ENCODE results near the gene EXOC6B. TPM values are rescaled to one million over a fixed set of nuclear protein-coding genes. Genes with fewer than 3 reads are reported as not detected.

EXOC6B gene
- total and polyA plus RNA-seq, 2 of the 8 experiments (the other 6 are each of a cell fraction or from before 2014, with no cell fraction given), result 13.5 to 33.0 TPM

DNA sequence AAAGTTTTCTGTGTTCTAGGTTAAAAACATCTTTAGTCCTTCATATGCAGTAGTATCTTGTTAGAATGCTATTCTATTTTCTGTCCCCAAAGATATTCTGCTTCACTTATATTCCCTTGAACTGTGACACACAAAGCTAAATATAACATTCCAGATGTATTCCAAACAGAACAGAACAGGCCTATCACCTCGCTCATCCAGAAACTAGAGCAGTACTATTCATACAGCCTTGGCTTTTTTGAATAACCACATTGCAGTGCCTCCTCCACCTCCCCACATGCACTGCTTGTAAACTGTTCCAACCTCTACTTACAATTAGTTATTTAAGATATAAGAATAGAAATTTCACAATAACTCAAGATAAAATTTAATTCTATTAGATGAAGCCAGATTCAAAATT lies 196.8 kb downstream of the EXOC6B start:
- no peaks in the 10 kb centered on the region for H3K36me3 ChIP-seq (ENCODE audit: control insufficient read depth in 2 of 4, insufficient read depth in 4 of 4, low read length in 3 of 4)
- no peak overlapping the region for H2BK20ac ChIP-seq (ENCODE audit: low read length)
- H4K91ac ChIP-seq (replicated peaks; ENCODE audit: insufficient read length, low read length), result no peak overlapping the region
- H3K79me1 ChIP-seq (ENCODE audit: low read depth, low read length), result no peaks in the 10 kb centered on the region
- no peaks in the 10 kb centered on the region for H3K9me3 ChIP-seq (ENCODE audit: insufficient read depth in 2 of 2, low read depth in 1 of 2, low read length in 1 of 2)
- H2BK12ac ChIP-seq (ENCODE audit: low read depth, low read length), result no peak overlapping the region
- no peak overlapping the region for H3K4me2 ChIP-seq (ENCODE audit: insufficient read depth in 1 of 2, low read depth in 2 of 2, low read length in 2 of 2)
- no peak overlapping the region for H3K4me3 ChIP-seq (ENCODE audit: extremely low read depth in 1 of 4, insufficient read depth in 2 of 4, low read depth in 3 of 4, low read length in 4 of 4)
- no peak overlapping the region for H3K23ac ChIP-seq (ENCODE audit: insufficient read length)
- H3K18ac ChIP-seq (ENCODE audit: extremely low read depth, low read length), result no peak overlapping the region
- no peak overlapping the region for H3K4ac ChIP-seq (replicated peaks; ENCODE audit: insufficient read length, low read depth, low read length)
- no peaks in the 10 kb centered on the region; a peak in 1 of 4 replicates for H3K79me2 ChIP-seq (ENCODE audit: control insufficient read depth in 1 of 2, insufficient read depth in 2 of 2, low read length in 2 of 2)
- no peaks in the 10 kb centered on the region for H4K20me1 ChIP-seq (replicated peaks in 1 of 2; ENCODE audit: control insufficient read depth in 1 of 2, insufficient read depth in 2 of 2, low read length in 2 of 2)
- no peak overlapping the region for H4K8ac ChIP-seq (ENCODE audit: extremely low read depth, insufficient read depth, low read length)
- H3K23me2 ChIP-seq (ENCODE audit: low read depth, low read length), result no peaks in the 10 kb centered on the region
- H2AK5ac ChIP-seq (ENCODE audit: low read depth, low read length), result no peak overlapping the region
- DNase-seq (ENCODE audit: low read depth in 1 of 2, low spot score in 2 of 2) (no peak), FAIRE-seq (no peak)
- H2BK120ac ChIP-seq (replicated peaks; ENCODE audit: low read depth, low read length), result no peak overlapping the region
- H2BK15ac ChIP-seq (ENCODE audit: low read length), result no peak overlapping the region
- no peak overlapping the region for H3K14ac ChIP-seq (ENCODE audit: insufficient read length)
- no peak overlapping the region for H2BK5ac ChIP-seq (ENCODE audit: low read depth, low read length)
- WGBS, 2 experiments (ENCODE audit: extremely low coverage in 1 of 2, insufficient coverage in 1 of 2, insufficient read length in 1 of 2, insufficient replicate concordance in 2 of 2, low coverage in 1 of 2, low lambda C conversion rate in 2 of 2, missing lambda C conversion rate in 1 of 2), result 83% methylated on average over 1 of the region's 1 CpG; no CpG with 5 or more reads in 1 of the 2 experiments
- no peak overlapping the region for H3K27ac ChIP-seq (ENCODE audit: low read depth, low read length)
- no peak overlapping the region for H3K56ac ChIP-seq (replicated peaks; ENCODE audit: insufficient read length, low read depth, low read length)
- H3K4me1 ChIP-seq (replicated peaks in 1 of 4; ENCODE audit: control insufficient read depth in 3 of 4, insufficient read depth in 4 of 4, low read length in 3 of 4), result peaks cover 0 to 4% (median 1%) of the 10 kb centered on the region in 4 experiments; a peak in 2 of 7 replicates
- no peak overlapping the region for H4K5ac ChIP-seq (ENCODE audit: insufficient read length, low read depth, low read length)
- no peak overlapping the region for H3K9ac ChIP-seq (replicated peaks in 1 of 4; ENCODE audit: extremely low read depth in 1 of 4, low read depth in 3 of 4, low read length in 3 of 4)
- ChIA-PET CTCF (ENCODE audit: partially characterized antibody) (interaction anchor here (0.9 kb wide), 1 partner anchor 11 kb away, joined by 3 read pairs; no protein-coding TSS in a partner anchor), POLR2A (ENCODE audit: partially characterized antibody) (no interaction called here)
- no peaks in the 10 kb centered on the region for H3K27me3 ChIP-seq (replicated peaks in 1 of 4; ENCODE audit: control insufficient read depth in 3 of 4, extremely low read depth in 1 of 4, insufficient read depth in 3 of 4, low read length in 3 of 4)
- no peak overlapping the region for H2AFZ ChIP-seq (ENCODE audit: low read length)
- TF ChIP-seq YY1 (IDR thresholded peaks at IDR 0.05; ENCODE audit: low read depth, low read length) (no peak), CEBPB (IDR thresholded peaks at IDR 0.05; ENCODE audit: low read depth, low read length) (no peak), HDAC6 (IDR thresholded peaks at IDR 0.05; ENCODE audit: low read depth, low read length) (no peak), HDAC2 (IDR thresholded peaks at IDR 0.05; ENCODE audit: borderline replicate concordance in 1 of 2, low read depth in 2 of 2, low read length in 2 of 2) (no peak), EZH2 (IDR thresholded peaks at IDR 0.05; ENCODE audit: low read depth, low read length, severe bottlenecking) (no peak), TAF1 (IDR thresholded peaks at IDR 0.05; ENCODE audit: low read depth, low read length) (no peak), POU5F1 (IDR thresholded peaks at IDR 0.05; ENCODE audit: low read depth, low read length) (no peak), MAFK (IDR thresholded peaks at IDR 0.05; ENCODE audit: low read depth, low read length) (no peak), KDM4A (IDR thresholded peaks at IDR 0.05; ENCODE audit: low read depth, low read length, severe bottlenecking) (no peak), KDM1A (IDR thresholded peaks at IDR 0.05; ENCODE audit: borderline replicate concordance, low read length) (no peak), BACH1 (IDR thresholded peaks at IDR 0.05; ENCODE audit: low read length) (no peak), RBBP5 (IDR thresholded peaks at IDR 0.05; ENCODE audit: borderline replicate concordance, low read depth, low read length) (no peak), CBX5 (IDR thresholded peaks at IDR 0.05; ENCODE audit: low read depth, low read length) (no peak), GABPA (IDR thresholded peaks at IDR 0.05; ENCODE audit: borderline replicate concordance, insufficient read depth, low read length) (no peak)
